SU-DHL-6 (cell line): ENCODE data around the gene ZNF473.

Experiments
- H2AFZ ChIP-seq: fragments of 200-600 bp; sonication (generic); 2 replicates; pipeline ENCODE4 v1.6.1; 2014; ENCODE audit warnings: low read depth, mild to moderate bottlenecking, moderate library complexity, mixed read lengths, antibody characterized with exemption, low read length; ENCODE audit not compliant: severe bottlenecking
- H3F3A ChIP-seq: fragments of 200-600 bp; shearing (Covaris generic); 2 replicates; pipeline ENCODE4 v1.6.0; 2016; ENCODE audit warnings: antibody characterized with exemption, mild to moderate bottlenecking; ENCODE audit not compliant: insufficient read depth
- H3K27ac ChIP-seq: fragments of 200-600 bp; sonication (generic); 2 replicates; pipeline ENCODE4 v1.5.1; 2016; ENCODE audit warnings: low read depth, mild to moderate bottlenecking, low read length, moderate library complexity, mixed read lengths
- H3K27me3 ChIP-seq: fragments of 200-600 bp; sonication (generic), shearing (Covaris generic); 2 replicates; pipeline ENCODE4 v1.6.0; 2014; ENCODE audit warnings: mild to moderate bottlenecking, low read length
- H3K36me3 ChIP-seq: fragments of 200-600 bp; sonication (generic); 2 replicates; pipeline ENCODE4 v1.6.1; 2014; ENCODE audit warnings: mild to moderate bottlenecking, low read length, mixed read lengths
- H3K4me2 ChIP-seq: fragments of 300-600, 200-600 bp; shearing (Covaris generic), sonication (generic); 2 replicates; pipeline ENCODE4 v1.6.0; 2014; ENCODE audit warnings: low read length, low read depth, mild to moderate bottlenecking; ENCODE audit not compliant: poor library complexity, severe bottlenecking
- H3K4me3 ChIP-seq: fragments of 200-600 bp; sonication (generic); 2 replicates; pipeline ENCODE4 v1.5.1; 2014; ENCODE audit warnings: antibody characterized with exemption, low read length, mild to moderate bottlenecking, mixed read lengths; ENCODE audit not compliant: insufficient read depth, poor library complexity, severe bottlenecking
- H3K79me2 ChIP-seq: fragments of 200-600 bp; sonication (generic); 2 replicates; pipeline ENCODE4 v1.6.1; 2014; ENCODE audit warnings: mild to moderate bottlenecking, low read length, moderate library complexity; ENCODE audit not compliant: insufficient read depth
- H3K9ac ChIP-seq: fragments of 200-600 bp; sonication (generic); 2 replicates; pipeline ENCODE4 v1.7.0; 2014; ENCODE audit warnings: mild to moderate bottlenecking, low read length
- H3K9me2 ChIP-seq: fragments of 200-600 bp; sonication (generic); replicated peaks from 2 replicates; pipeline ENCODE4 v1.6.1; 2014; ENCODE audit warnings: low read length; ENCODE audit not compliant: insufficient read depth
- H3K9me3 ChIP-seq: fragments of 200-600 bp; sonication (generic); 2 replicates; pipeline ENCODE4 v1.6.1; 2014; ENCODE audit warnings: low read length, mixed read lengths; ENCODE audit not compliant: insufficient read depth
- H4K20me1 ChIP-seq: fragments of 200-600 bp; sonication (generic); 2 replicates; pipeline ENCODE4 v1.6.1; 2014; ENCODE audit warnings: low read depth, mild to moderate bottlenecking, antibody characterized with exemption, low read length, moderate library complexity, mixed read lengths
- EZH2phosphoT487 ChIP-seq: fragments of 200-600 bp; sonication (generic), shearing (Covaris generic); conservative IDR thresholded peaks from 2 replicates; pipeline ENCODE4 v1.6.1; 2018; ENCODE audit warnings: mild to moderate bottlenecking, antibody characterized with exemption, low read length, moderate library complexity, mixed read lengths
- TF ChIP-seq, protein P1 (sequence below): fragments of 200-600 bp; sonication (generic); IDR thresholded peaks from one replicate; pipeline ENCODE4 v1.5.1; 2017; ENCODE audit warnings: antibody characterized with exemption, mild to moderate bottlenecking, low read length, moderate library complexity; ENCODE audit not compliant: insufficient read depth, poor library complexity, severe bottlenecking

Gene ZNF473

DNA sequence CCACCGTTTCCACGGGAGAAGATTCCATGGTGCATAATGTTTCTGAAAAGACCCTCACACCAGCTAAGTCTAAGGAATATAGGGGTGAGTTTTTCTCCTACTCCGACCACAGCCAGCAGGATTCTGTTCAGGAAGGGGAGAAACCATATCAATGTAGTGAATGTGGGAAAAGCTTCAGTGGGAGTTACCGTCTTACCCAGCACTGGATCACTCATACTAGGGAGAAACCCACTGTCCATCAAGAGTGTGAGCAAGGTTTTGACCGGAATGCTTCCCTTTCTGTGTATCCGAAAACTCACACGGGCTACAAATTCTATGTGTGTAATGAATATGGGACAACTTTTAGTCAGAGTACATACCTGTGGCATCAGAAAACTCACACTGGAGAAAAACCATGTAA, 19.1 kb downstream of the ZNF473 start:
- Histone ChIP-seq H3K27ac (no peak overlapping the region), H3K4me3 (no peak overlapping the region), H3K9ac (no peak overlapping the region), H3K27me3 (no peaks in the 10 kb centered on the region), H3F3A (no peaks in the 10 kb centered on the region), H3K9me2 (no peaks in the 10 kb centered on the region), H2AFZ (no peak overlapping the region), H4K20me1 (no peaks in the 10 kb centered on the region), H3K4me2 (no peak overlapping the region), H3K9me3 (peaks cover 31% of the 10 kb centered on the region; the same call in 1 of the 2 replicates), H3K36me3 (peaks cover 59% of the 10 kb centered on the region), H3K79me2 (no peaks in the 10 kb centered on the region)
- no peak for TF ChIP-seq EZH2phosphoT487
- TF ChIP-seq, protein P1, sequence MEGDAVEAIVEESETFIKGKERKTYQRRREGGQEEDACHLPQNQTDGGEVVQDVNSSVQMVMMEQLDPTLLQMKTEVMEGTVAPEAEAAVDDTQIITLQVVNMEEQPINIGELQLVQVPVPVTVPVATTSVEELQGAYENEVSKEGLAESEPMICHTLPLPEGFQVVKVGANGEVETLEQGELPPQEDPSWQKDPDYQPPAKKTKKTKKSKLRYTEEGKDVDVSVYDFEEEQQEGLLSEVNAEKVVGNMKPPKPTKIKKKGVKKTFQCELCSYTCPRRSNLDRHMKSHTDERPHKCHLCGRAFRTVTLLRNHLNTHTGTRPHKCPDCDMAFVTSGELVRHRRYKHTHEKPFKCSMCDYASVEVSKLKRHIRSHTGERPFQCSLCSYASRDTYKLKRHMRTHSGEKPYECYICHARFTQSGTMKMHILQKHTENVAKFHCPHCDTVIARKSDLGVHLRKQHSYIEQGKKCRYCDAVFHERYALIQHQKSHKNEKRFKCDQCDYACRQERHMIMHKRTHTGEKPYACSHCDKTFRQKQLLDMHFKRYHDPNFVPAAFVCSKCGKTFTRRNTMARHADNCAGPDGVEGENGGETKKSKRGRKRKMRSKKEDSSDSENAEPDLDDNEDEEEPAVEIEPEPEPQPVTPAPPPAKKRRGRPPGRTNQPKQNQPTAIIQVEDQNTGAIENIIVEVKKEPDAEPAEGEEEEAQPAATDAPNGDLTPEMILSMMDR = no peak

DNA sequence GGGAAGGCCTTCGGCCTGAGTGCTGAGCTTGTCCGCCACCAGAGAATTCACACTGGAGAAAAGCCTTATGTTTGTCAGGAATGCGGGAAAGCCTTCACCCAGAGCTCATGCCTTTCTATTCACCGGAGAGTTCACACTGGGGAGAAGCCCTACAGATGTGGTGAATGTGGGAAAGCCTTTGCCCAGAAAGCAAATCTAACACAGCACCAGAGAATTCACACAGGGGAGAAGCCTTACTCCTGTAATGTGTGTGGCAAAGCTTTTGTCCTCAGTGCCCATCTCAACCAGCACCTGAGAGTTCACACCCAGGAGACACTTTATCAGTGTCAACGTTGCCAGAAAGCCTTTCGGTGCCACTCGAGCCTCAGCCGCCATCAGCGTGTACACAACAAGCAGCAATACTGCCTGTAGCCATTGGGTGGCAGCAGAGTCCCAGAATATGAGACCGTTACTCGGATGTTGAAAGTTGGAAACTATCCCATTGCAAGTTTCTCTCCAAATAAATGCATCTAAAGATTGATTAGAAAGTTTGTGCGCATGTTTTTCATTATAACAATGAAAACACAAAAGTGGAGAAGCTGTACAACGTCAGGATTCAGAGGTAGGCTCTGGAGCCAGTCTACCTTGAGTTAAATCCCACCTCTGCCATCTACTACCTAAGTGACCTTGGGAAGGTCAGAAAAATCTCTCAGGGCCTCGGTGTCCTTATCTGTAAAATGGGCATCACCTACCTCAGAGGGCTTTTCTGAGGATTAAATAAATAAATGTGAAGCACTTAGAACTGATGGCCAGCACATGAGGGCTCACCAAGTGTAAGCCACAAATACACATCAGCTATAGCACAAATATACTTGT, 21.1 kb downstream of the ZNF473 start:
- Histone ChIP-seq H3K9ac (no peak overlapping the region), H3K4me2 (no peak overlapping the region), H3K9me2 (no peaks in the 10 kb centered on the region), H3K4me3 (no peak overlapping the region), H2AFZ (no peak overlapping the region), H3K9me3 (peaks cover 31% of the 10 kb centered on the region; the same call in 1 of the 2 replicates), H3K27ac (no peak overlapping the region), H3K36me3 (peaks cover 48% of the 10 kb centered on the region), H4K20me1 (no peaks in the 10 kb centered on the region), H3K79me2 (no peaks in the 10 kb centered on the region), H3F3A (no peaks in the 10 kb centered on the region), H3K27me3 (no peaks in the 10 kb centered on the region)
- no peak for TF ChIP-seq EZH2phosphoT487
- TF ChIP-seq, protein P1 = peak; percentile 64

DNA sequence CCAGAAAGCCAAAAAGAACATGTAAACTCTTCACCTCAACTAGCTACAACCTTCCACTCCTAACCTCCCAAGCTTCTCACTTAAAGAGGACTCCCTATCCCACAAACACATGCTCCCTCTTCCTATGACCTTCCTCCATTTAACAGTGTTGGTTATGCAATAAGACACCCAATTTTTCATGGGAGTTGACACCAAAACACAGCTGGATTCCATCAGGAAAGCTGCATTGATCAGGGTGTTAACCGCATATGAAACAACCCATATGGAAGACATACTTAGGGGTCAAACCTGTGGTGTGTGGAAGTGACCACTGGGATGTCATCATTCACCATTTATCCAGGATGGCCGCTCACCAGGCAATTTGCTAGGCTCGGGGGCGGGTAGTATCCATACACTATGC, 21.9 kb downstream of the ZNF473 start:
- TF ChIP-seq EZH2phosphoT487 = no peak
- TF ChIP-seq, protein P1 = no peak
- H3K4me3 ChIP-seq = no peak overlapping the region

More for the DNA sequence above, 21.9 kb downstream of the ZNF473 start:
- Histone ChIP-seq H3K9ac (no peak overlapping the region), H3K36me3 (peaks cover 40% of the 10 kb centered on the region), H3K27ac (no peak overlapping the region), H3K9me3 (peaks cover 31% of the 10 kb centered on the region; the same call in 1 of the 2 replicates), H3K9me2 (no peaks in the 10 kb centered on the region), H3F3A (no peaks in the 10 kb centered on the region), H4K20me1 (no peaks in the 10 kb centered on the region), H3K27me3 (no peaks in the 10 kb centered on the region), H3K79me2 (no peaks in the 10 kb centered on the region), H2AFZ (no peak overlapping the region), H3K4me2 (no peak overlapping the region)
